K562 (cell line): Measurements from ENCODE around the gene SLC25A21. TPM values are rescaled to one million over a fixed set of nuclear protein-coding genes. Genes with fewer than 3 reads are reported as not detected.
A peak's percentile ranks its signal among the peaks of the same experiment; 100 is the strongest.

Experiments
- BCL6 ChIP-seq: fragments of 250-450 bp; sonication (Bioruptor Pico); IDR thresholded peaks from 2 replicates; pipeline ENCODE4 v1.4.0; 2020
- CCNT2 ChIP-seq: IDR thresholded peaks from 2 replicates; pipeline ENCODE4 v1.6.1; 2011; ENCODE audit warnings: borderline replicate concordance, low read depth, mild to moderate bottlenecking, moderate library complexity, mixed read lengths, low read length; ENCODE audit not compliant: insufficient read length; ENCODE audit errors: extremely low read depth
- CGGBP1 ChIP-seq: fragments of 250-450 bp; sonication (Bioruptor Pico); IDR thresholded peaks from 2 replicates; pipeline ENCODE4 v1.9.0; 2021; ENCODE audit warnings: mild to moderate bottlenecking
- ELK3 ChIP-seq: fragments of 450-650 bp; formaldehyde crosslinking; IDR thresholded peaks from 2 replicates; pipeline ENCODE4 v1.4.0; 2020; ENCODE audit warnings: mild to moderate bottlenecking
- HDAC2 ChIP-seq: fragments of 450-650 bp; IDR thresholded peaks from 2 replicates; pipeline ENCODE4 v1.6.1; 2016; ENCODE audit warnings: mild to moderate bottlenecking
- ILK ChIP-seq: fragments of 450-650 bp; IDR thresholded peaks from 2 replicates; pipeline ENCODE4 v1.6.1; 2016; ENCODE audit warnings: missing genetic modification characterization, low read depth, mild to moderate bottlenecking, missing compliant biosample characterization, moderate library complexity, borderline replicate concordance
- MBD2 ChIP-seq: sonication (generic); IDR thresholded peaks from 2 replicates; pipeline ENCODE4 v1.6.1; 2016; ENCODE audit warnings: low read depth, borderline replicate concordance
- NBN ChIP-seq: fragments of 450-650 bp; IDR thresholded peaks from 2 replicates; pipeline ENCODE4 v1.6.1; 2016; ENCODE audit warnings: low read depth, mild to moderate bottlenecking
- NCOA2 ChIP-seq, 2 experiments: fragments of 450-650 bp; IDR thresholded peaks; 2 replicates each; pipeline ENCODE4 v1.6.1; 2018; ENCODE audit warnings: mild to moderate bottlenecking in 2 of 2, moderate library complexity in 1 of 2; ENCODE audit not compliant: partially characterized antibody in 2 of 2
- NFE2 ChIP-seq: IDR thresholded peaks from 2 replicates; pipeline ENCODE4 v1.6.1; 2014; ENCODE audit warnings: antibody characterized with exemption, low read depth
- NFYB ChIP-seq: IDR thresholded peaks from 2 replicates; pipeline ENCODE4 v1.6.1; 2011; ENCODE audit warnings: mild to moderate bottlenecking, moderate library complexity; ENCODE audit not compliant: insufficient read length; ENCODE audit errors: extremely low read depth
- NR4A1 ChIP-seq, 2 experiments: fragments of 250-450 bp in 1 of 2; fragments of 450-650 bp in 1 of 2; sonication (Bioruptor Pico) in 1 of 2; IDR thresholded peaks; 2 replicates each; pipeline versions ENCODE4 v1.4.0 to v1.6.1; 2016 to 2020; ENCODE audit warnings: mild to moderate bottlenecking in 2 of 2, missing compliant biosample characterization in 1 of 2, missing genetic modification characterization in 1 of 2, moderate library complexity in 1 of 2
- PHB ChIP-seq: fragments of 250-450 bp; sonication (Bioruptor Pico); IDR thresholded peaks from 2 replicates; pipeline ENCODE4 v1.5.0; 2021
- POLR2AphosphoS5 ChIP-seq: IDR thresholded peaks from 2 replicates; pipeline ENCODE4 v1.6.1; 2011; ENCODE audit warnings: mild to moderate bottlenecking, low read depth, low read length, moderate library complexity; ENCODE audit not compliant: control insufficient read depth, insufficient read depth
- SIRT6 ChIP-seq: IDR thresholded peaks from one replicate; pipeline ENCODE4 v1.6.1; 2012; ENCODE audit warnings: low read depth, mild to moderate bottlenecking, control low read depth, inconsistent platforms, low read length, moderate library complexity
- ZBTB7A ChIP-seq: IDR thresholded peaks from 2 replicates; pipeline ENCODE4 v1.6.1; 2011; ENCODE audit warnings: low read depth, mild to moderate bottlenecking, low read length, moderate library complexity, borderline replicate concordance; ENCODE audit not compliant: control insufficient read depth
- ZFPM2 ChIP-seq: fragments of 250-450 bp; sonication (Bioruptor Pico); IDR thresholded peaks from 2 replicates; pipeline ENCODE4 v1.5.1; 2022; ENCODE audit warnings: mild to moderate bottlenecking
- ZNF184 ChIP-seq: sonication (generic); formaldehyde crosslinking; IDR thresholded peaks from 2 replicates; pipeline ENCODE4 v1.5.0; 2020; ENCODE audit warnings: missing genetic modification reagents
- ZNF212 ChIP-seq: fragments of 450-650 bp; formaldehyde crosslinking; IDR thresholded peaks from 2 replicates; pipeline ENCODE4 v1.4.0; 2020; ENCODE audit warnings: mild to moderate bottlenecking
- ZNF324 ChIP-seq: fragments of 250-450 bp; sonication (Bioruptor Pico); IDR thresholded peaks from 2 replicates; pipeline ENCODE4 v1.4.0; 2020; ENCODE audit warnings: mild to moderate bottlenecking
- ZZZ3 ChIP-seq: fragments of 450-650 bp; IDR thresholded peaks from 2 replicates; pipeline ENCODE4 v1.6.1; 2016; ENCODE audit warnings: antibody characterized with exemption, mild to moderate bottlenecking, moderate library complexity
- polyA plus RNA-seq, 8 experiments: library from polyadenylated mRNA; depleted of rRNA in 4 of 8; stranded (reverse) in 5 of 8; unstranded in 3 of 8; fragments of >200 nt; fragmentation: Nextera tagmentation in 2 of 8; fragmentation: Illumina TruSeq in 1 of 8; extraction: Ambion mirVana in 2 of 8; extraction: Trizol in 1 of 8; gene quantifications; 2 replicates each; pipeline versions ENCODE4 v1.2.1 to v1.2.3, GENCODE V29; 2011 to 2014; ENCODE audit warnings: inconsistent platforms in 1 of 8, missing spikeins in 1 of 8
- total RNA-seq, 7 experiments: library from RNA; depleted of rRNA in 6 of 7; stranded (reverse); fragments of >200 nt in 6 of 7; fragmentation: Illumina TruSeq in 2 of 7; extraction: Trizol in 2 of 7; gene quantifications; 2 replicates each; pipeline versions ENCODE4 v1.2.1 to v1.2.3, GENCODE V29; 2011 to 2021; ENCODE audit warnings: low replicate concordance in 1 of 7
- TF ChIP-seq, protein P1 (sequence below): fragments of 250-450 bp; sonication (Bioruptor Pico); IDR thresholded peaks from 2 replicates; pipeline ENCODE4 v1.8.0; 2021; ENCODE audit warnings: mild to moderate bottlenecking, moderate library complexity
- TF ChIP-seq, protein P2 (sequence below): sonication (generic); formaldehyde crosslinking; IDR thresholded peaks from 2 replicates; pipeline ENCODE4 v1.8.0; 2022; ENCODE audit warnings: missing genetic modification reagents, mild to moderate bottlenecking, moderate library complexity, borderline replicate concordance
- TF ChIP-seq, protein P3 (sequence below): fragments of 450-650 bp; IDR thresholded peaks from 2 replicates; pipeline ENCODE4 v1.6.1; 2016; ENCODE audit warnings: borderline replicate concordance

Gene SLC25A21
- total and polyA plus RNA-seq, 9 of the 15 experiments (the other 6 are each of a cell fraction or from before 2014, with no cell fraction given), result 15.2 to 46.7 (median 28.7) TPM

DNA sequence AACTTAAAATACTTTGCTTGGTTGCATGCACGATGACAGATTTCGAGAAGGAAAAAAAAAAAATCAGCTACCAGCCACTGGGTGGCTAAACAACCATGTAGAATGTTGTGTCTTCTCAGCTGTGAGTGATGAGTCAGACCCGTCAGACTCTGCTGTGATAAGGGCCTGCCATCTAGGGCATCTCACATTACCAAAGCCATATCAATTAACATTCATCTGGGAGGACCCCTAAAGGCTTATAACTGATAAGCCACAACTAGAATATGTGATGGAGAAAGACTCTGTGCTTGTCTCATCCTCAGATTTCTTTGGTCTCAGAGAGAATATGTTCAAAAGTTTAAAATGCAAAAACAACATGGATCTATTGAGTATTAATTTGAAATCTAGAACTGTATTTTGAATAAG lies 399.3 kb downstream of the SLC25A21 start (continued):
- TF ChIP-seq, protein P1, sequence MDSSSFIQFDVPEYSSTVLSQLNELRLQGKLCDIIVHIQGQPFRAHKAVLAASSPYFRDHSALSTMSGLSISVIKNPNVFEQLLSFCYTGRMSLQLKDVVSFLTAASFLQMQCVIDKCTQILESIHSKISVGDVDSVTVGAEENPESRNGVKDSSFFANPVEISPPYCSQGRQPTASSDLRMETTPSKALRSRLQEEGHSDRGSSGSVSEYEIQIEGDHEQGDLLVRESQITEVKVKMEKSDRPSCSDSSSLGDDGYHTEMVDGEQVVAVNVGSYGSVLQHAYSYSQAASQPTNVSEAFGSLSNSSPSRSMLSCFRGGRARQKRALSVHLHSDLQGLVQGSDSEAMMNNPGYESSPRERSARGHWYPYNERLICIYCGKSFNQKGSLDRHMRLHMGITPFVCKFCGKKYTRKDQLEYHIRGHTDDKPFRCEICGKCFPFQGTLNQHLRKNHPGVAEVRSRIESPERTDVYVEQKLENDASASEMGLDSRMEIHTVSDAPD (CRISPR knock-in tag), result no peak
- TF ChIP-seq ZNF184 (CRISPR knock-in tag) (no peak), SIRT6 (no peak), NFE2 (peak; percentile 40; the same call in 1 of the 2 replicates), ZBTB7A (no peak), CGGBP1 (CRISPR knock-in tag) (no peak), ZFPM2 (CRISPR knock-in tag) (no peak), ZNF212 (CRISPR knock-in tag) (no peak), MBD2 (no peak), NFYB (no peak), CCNT2 (no peak), BCL6 (CRISPR knock-in tag) (no peak), NBN (no peak), ILK (tag) (no peak), ZZZ3 (no peak), POLR2AphosphoS5 (peak; percentile 42; the same call in 1 of the 2 replicates), ELK3 (CRISPR knock-in tag) (no peak), NR4A1 (CRISPR knock-in tag; IDR thresholded peaks at IDR 0.05) (no peak), NR4A1 (tag; IDR thresholded peaks at IDR 0.05) (no peak), NCOA2 (IDR thresholded peaks at IDR 0.05; ENCODE audit: partially characterized antibody in 2 of 2) (no peak), ZNF324 (no peak), HDAC2 (no peak; the same call in 1 of the 2 replicates), PHB (CRISPR knock-in tag) (no peak)
- TF ChIP-seq, protein P2, sequence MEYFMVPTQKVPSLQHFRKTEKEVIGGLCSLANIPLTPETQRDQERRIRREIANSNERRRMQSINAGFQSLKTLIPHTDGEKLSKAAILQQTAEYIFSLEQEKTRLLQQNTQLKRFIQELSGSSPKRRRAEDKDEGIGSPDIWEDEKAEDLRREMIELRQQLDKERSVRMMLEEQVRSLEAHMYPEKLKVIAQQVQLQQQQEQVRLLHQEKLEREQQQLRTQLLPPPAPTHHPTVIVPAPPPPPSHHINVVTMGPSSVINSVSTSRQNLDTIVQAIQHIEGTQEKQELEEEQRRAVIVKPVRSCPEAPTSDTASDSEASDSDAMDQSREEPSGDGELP (CRISPR knock-in tag), result peak; percentile 82; the same call in 1 of the 2 replicates
- TF ChIP-seq, protein P3, sequence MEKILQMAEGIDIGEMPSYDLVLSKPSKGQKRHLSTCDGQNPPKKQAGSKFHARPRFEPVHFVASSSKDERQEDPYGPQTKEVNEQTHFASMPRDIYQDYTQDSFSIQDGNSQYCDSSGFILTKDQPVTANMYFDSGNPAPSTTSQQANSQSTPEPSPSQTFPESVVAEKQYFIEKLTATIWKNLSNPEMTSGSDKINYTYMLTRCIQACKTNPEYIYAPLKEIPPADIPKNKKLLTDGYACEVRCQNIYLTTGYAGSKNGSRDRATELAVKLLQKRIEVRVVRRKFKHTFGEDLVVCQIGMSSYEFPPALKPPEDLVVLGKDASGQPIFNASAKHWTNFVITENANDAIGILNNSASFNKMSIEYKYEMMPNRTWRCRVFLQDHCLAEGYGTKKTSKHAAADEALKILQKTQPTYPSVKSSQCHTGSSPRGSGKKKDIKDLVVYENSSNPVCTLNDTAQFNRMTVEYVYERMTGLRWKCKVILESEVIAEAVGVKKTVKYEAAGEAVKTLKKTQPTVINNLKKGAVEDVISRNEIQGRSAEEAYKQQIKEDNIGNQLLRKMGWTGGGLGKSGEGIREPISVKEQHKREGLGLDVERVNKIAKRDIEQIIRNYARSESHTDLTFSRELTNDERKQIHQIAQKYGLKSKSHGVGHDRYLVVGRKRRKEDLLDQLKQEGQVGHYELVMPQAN, result no peak
